NCI-H2196 treated with DMSO at 0.1 percent for 48 hours (cell line): ENCODE results near the gene CFAP53.

ENCODE experiments used
- DNase-seq: peaks from one replicate; lab custom pipeline; 2025; ENCODE audit not compliant: unreplicated experiment; lab: John Stamatoyannopoulos, UW

CFAP53 gene

GRCh38 chr18:50287441-50288347 is 21.4 kb upstream of the CFAP53 start, which contains the start of gene CXXC1:
TSS of gene CXXC1 (minus strand) at chr18:50287692. CDS start at chr18:50287589, 103 bp downstream.
- peak; percentile 95 for DNase-seq

- DNase-seq = no peak
Measured at GRCh38 chr18:50287028-50287440, 20.7 kb upstream of the CFAP53 start.

GRCh38 chr18:50286391-50287027 is 20.2 kb upstream of the CFAP53 start:
- DNase-seq = no peak

- DNase-seq = no peak
Measured at GRCh38 chr18:50285631-50286321, 19.5 kb upstream of the CFAP53 start.

- DNase-seq = no peak
Measured at GRCh38 chr18:50285071-50285470, 18.8 kb upstream of the CFAP53 start.

GRCh38 chr18:50284255-50284885 is 18.1 kb upstream of the CFAP53 start:
- DNase-seq = no peak

- DNase-seq = no peak
Measured at GRCh38 chr18:50283469-50284209, 17.3 kb upstream of the CFAP53 start.

- no peak for DNase-seq
Measured at GRCh38 chr18:50282521-50283335, 16.4 kb upstream of the CFAP53 start.

GRCh38 chr18:50281972-50282520 is 15.8 kb upstream of the CFAP53 start:
- no peak for DNase-seq

- DNase-seq = peak; percentile 96
Measured at GRCh38 chr18:50281295-50281971, 15.1 kb upstream of the CFAP53 start, which contains the start of gene MBD1. TSS of gene MBD1 (minus strand) at chr18:50281523. CDS start at chr18:50279992, 1,531 bp downstream.

GRCh38 chr18:50280707-50281294 is 14.5 kb upstream of the CFAP53 start:
- no peak for DNase-seq

GRCh38 chr18:50279752-50280151 is 13.5 kb upstream of the CFAP53 start:
- DNase-seq = no peak

- DNase-seq = no peak
Measured at GRCh38 chr18:50277942-50278341, 11.6 kb upstream of the CFAP53 start.

GRCh38 chr18:50276452-50276851 is 10.2 kb upstream of the CFAP53 start:
- no peak for DNase-seq

- DNase-seq = no peak
Measured at GRCh38 chr18:50275503-50276036, 9.3 kb upstream of the CFAP53 start.

GRCh38 chr18:50274941-50275340 is 8.6 kb upstream of the CFAP53 start:
- no peak for DNase-seq

GRCh38 chr18:50274044-50274442 is 7.7 kb upstream of the CFAP53 start:
- DNase-seq = no peak
